Aorta (tissue), 5 donors: ENCODE data around the gene GRB7. TPM values are rescaled to one million over a fixed set of nuclear protein-coding genes. Genes with fewer than 3 reads are reported as not detected.

ENCODE experiments used
- ATAC-seq: fragments of 200-7000 bp; cut with Tn5 transposase; one replicate; pipeline ENCODE4 v1.9.1; 2022; ENCODE audit warnings: moderate library complexity; ENCODE audit not compliant: low FRiP score
- DNase-seq, 2 donors: peaks; one replicate each; pipeline ENCODE4 v3.0.0-alpha.2; 2020
- H3K27ac ChIP-seq, 2 donors: one replicate each; pipeline ENCODE4 v1.5.1; 2013; ENCODE audit warnings: low read length in 2 of 2, mild to moderate bottlenecking in 2 of 2, moderate library complexity in 2 of 2, control low read depth in 1 of 2, inconsistent platforms in 1 of 2, low read depth in 1 of 2
- H3K27me3 ChIP-seq, 2 donors: one replicate each; pipeline ENCODE4 v1.6.1; 2013; ENCODE audit warnings: control low read depth in 1 of 2, low read length in 1 of 2, mild to moderate bottlenecking in 1 of 2, moderate library complexity in 1 of 2; ENCODE audit not compliant: insufficient read depth in 2 of 2, control insufficient read depth in 1 of 2
- H3K36me3 ChIP-seq, 2 donors: one replicate each; pipeline ENCODE4 v1.6.1; 2013; ENCODE audit warnings: control low read depth in 1 of 2, low read length in 1 of 2, mild to moderate bottlenecking in 1 of 2; ENCODE audit not compliant: insufficient read depth in 2 of 2, control insufficient read depth in 1 of 2
- H3K4me1 ChIP-seq, 2 donors: one replicate each; pipeline ENCODE4 v1.6.1; 2013; ENCODE audit warnings: low read length in 2 of 2, control low read depth in 1 of 2, mild to moderate bottlenecking in 1 of 2, moderate library complexity in 1 of 2; ENCODE audit not compliant: insufficient read depth in 2 of 2, control insufficient read depth in 1 of 2
- H3K4me3 ChIP-seq, 2 donors: one replicate each; pipeline ENCODE4 v1.5.1; 2013; ENCODE audit warnings: low read length in 2 of 2, control low read depth in 1 of 2, mild to moderate bottlenecking in 1 of 2
- H3K9me3 ChIP-seq: one replicate; pipeline ENCODE4 v1.6.1; 2013; ENCODE audit warnings: mild to moderate bottlenecking, low read length; ENCODE audit not compliant: control insufficient read depth
- WGBS, 2 donors: extraction: QIAGEN DNeasy Blood & Tissue Kit; methylation state at CpG; one replicate each; pipeline ENCODE4 v1.1.7; 2013; 5-methylcytosine and 5-hydroxymethylcytosine counted together
- intact Hi-C, 2 donors: fragments of 100-400 bp; cut with DNase I; formaldehyde crosslinking; loops; one replicate each; pipeline versions ENCODE4 v1.14.2 to v1.15.0; 2022
- microRNA-seq, 2 donors: library from miRNA; unstranded; fragments of <30 nt; microRNA quantifications; one replicate each; pipeline ENCODE4 v1.2.0, GENCODE V29; 2020
- polyA plus RNA-seq, 2 donors: library from polyadenylated mRNA; stranded (reverse); fragments of 200-250 nt; gene quantifications; one replicate each; pipeline ENCODE4 v1.2.3, GENCODE V29; 2013
- total RNA-seq, 2 donors: library from RNA; stranded (reverse); fragmentation: NEBNext Ultra II Directional; extraction: Animal tissue kit (Norgen Biotek cat#: 25700); gene quantifications; one replicate each; pipeline ENCODE4 v1.2.1, GENCODE V29; 2021
- donor health status: healthy with polysubstance abuse.
- donor health status: Bipolar disorder and iron deficiency.
- donor health status: DM: no; HTN: no; CAD: no.
- donor health status: DM: no; HTN: no; CAD: no.
- donor health status: DM: yes; HTN: yes; CAD: no.

The GRB7 gene
- total and polyA plus RNA-seq, 4 donors: 0.23 to 1.6 (median 0.59) TPM

- 60 to 63% methylated on average over 6 of the region's 6 CpGs for WGBS, 2 donors
- ATAC-seq: no peak
Measured at GRCh38 chr17:39791111-39791992, 53.6 kb downstream of the GRB7 start.

GRCh38 chr17:39792526-39793221 is 54.9 kb downstream of the GRB7 start:
- H3K4me1 ChIP-seq: no peaks in the 10 kb centered on the region
- intact Hi-C loops: no loop called here
- H3K9me3 ChIP-seq: no peaks in the 10 kb centered on the region
- no peak for DNase-seq
- H3K36me3 ChIP-seq: no peaks in the 10 kb centered on the region
- ATAC-seq: no peak
- H3K4me3 ChIP-seq: no peak overlapping the region
- no peak overlapping the region for H3K27ac ChIP-seq
- 81 to 84% methylated on average over 10 of the region's 10 CpGs for whole genome bisulfite sequencing, 2 donors
- no peaks in the 10 kb centered on the region for H3K27me3 ChIP-seq

More at GRCh38 chr17:39791111-39791992, 53.6 kb downstream of the GRB7 start:
- no peaks in the 10 kb centered on the region for H3K36me3 ChIP-seq
- H3K4me1 ChIP-seq: no peaks in the 10 kb centered on the region
- intact Hi-C loops: no loop called here
- no peaks in the 10 kb centered on the region for H3K27me3 ChIP-seq
- no peak for DNase-seq
- H3K9me3 ChIP-seq: no peaks in the 10 kb centered on the region
- H3K4me3 ChIP-seq: no peak overlapping the region
- H3K27ac ChIP-seq: no peak overlapping the region

DNA sequence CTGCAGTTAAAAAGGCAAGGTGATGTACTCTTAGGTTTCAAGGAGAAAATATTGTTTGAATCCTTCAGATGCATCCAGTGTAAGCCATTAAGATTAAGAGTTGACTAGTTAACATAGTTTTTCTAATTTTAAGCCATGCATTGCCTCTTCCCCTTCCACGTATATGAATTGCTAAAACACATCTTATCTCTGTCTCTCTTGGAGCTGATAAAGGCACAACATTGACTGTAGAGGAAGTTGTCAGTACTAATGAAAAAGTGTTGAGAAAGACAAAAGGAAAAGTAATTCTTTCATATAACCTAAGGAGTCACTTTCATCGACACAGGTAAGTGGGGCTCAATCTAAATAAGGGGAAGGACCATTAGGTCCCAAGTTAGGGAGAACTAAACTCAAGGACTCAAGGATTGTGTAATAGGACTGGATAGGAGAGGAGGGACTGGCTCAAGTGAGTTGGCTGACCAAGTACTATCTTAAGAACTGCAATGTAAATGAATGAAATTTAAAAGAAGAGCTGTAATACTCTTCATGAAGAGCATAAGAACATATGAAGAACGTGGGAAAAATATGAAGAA is 55.6 kb downstream of the GRB7 start:
- no peaks in the 10 kb centered on the region for H3K4me1 ChIP-seq
- intact Hi-C loops: no loop called here
- H3K27me3 ChIP-seq: no peaks in the 10 kb centered on the region
- H3K27ac ChIP-seq: no peak overlapping the region
- 62 to 65% methylated on average over 3 of the region's 3 CpGs for WGBS, 2 donors
- H3K4me3 ChIP-seq: no peak overlapping the region
- ATAC-seq (no peak), DNase-seq (no peak)
- H3K36me3 ChIP-seq: no peaks in the 10 kb centered on the region
- H3K9me3 ChIP-seq: no peaks in the 10 kb centered on the region

GRCh38 chr17:39794249-39794970 is 56.7 kb downstream of the GRB7 start:
- ATAC-seq (no peak), DNase-seq (no peak)
- Histone ChIP-seq H3K9me3 (no peaks in the 10 kb centered on the region), H3K27ac (no peak overlapping the region), H3K36me3 (no peaks in the 10 kb centered on the region), H3K4me3 (no peak overlapping the region), H3K4me1 (no peaks in the 10 kb centered on the region), H3K27me3 (no peaks in the 10 kb centered on the region)
- intact Hi-C loops: no loop called here
- WGBS, 2 donors: 89 to 91% methylated on average over 2 of the region's 2 CpGs

Small RNA genes within 50 kb of the gene (microRNA-seq; reads per million reads assigned to microRNA genes)
- gene MIR4728: 2.0 to 10.7 reads per million in 2 donors

Other genes with a start within 250 kb of the GRB7 start
- gene NEUROD2, start 130.0 kb upstream of the GRB7 start, total RNA-seq: not detected
- gene NEUROD2, start 130.0 kb upstream of the GRB7 start, polyA plus RNA-seq: not detected
- 1 to 10 TPM; 1.0 to 2.5 TPM for gene PPP1R1B, start 111.0 kb upstream of the GRB7 start, total RNA-seq
- gene PPP1R1B, start 111.0 kb upstream of the GRB7 start, polyA plus RNA-seq: 10 to 100 TPM in 1 of 2 donors, not detected in 1; 13.5 TPM
- 10 to 100 TPM; 34.7 to 58.1 TPM for gene STARD3, start 100.8 kb upstream of the GRB7 start, total RNA-seq
- 10 to 100 TPM; 35.7 to 72.4 TPM for gene STARD3, start 100.8 kb upstream of the GRB7 start, polyA plus RNA-seq
- gene TCAP, start 72.6 kb upstream of the GRB7 start, total RNA-seq: 1 to 10 TPM; 1.9 to 3.1 TPM
- gene TCAP, start 72.6 kb upstream of the GRB7 start, polyA plus RNA-seq: 1 to 10 TPM; 4.0 to 9.3 TPM
- gene PNMT, start 69.5 kb upstream of the GRB7 start, total RNA-seq: 1 to 10 TPM in 1 of 2 donors, under 1 TPM in 1; 0.75 to 1.5 TPM
- 10 to 100 TPM in 1 of 2 donors, under 1 TPM in 1; 0.75 to 30.2 TPM for gene PNMT, start 69.5 kb upstream of the GRB7 start, polyA plus RNA-seq
- gene PGAP3, start 49.9 kb upstream of the GRB7 start, total RNA-seq: 10 to 100 TPM; 21.9 to 22.0 TPM
- gene PGAP3, start 49.9 kb upstream of the GRB7 start, polyA plus RNA-seq: 10 to 100 TPM; 13.3 to 25.5 TPM
- gene ERBB2, start 37.9 kb upstream of the GRB7 start, total RNA-seq: 10 to 100 TPM; 73.0 to 74.0 TPM
- gene ERBB2, start 37.9 kb upstream of the GRB7 start, polyA plus RNA-seq: 10 to 100 TPM; 22.7 to 45.3 TPM
- 10 to 100 TPM; 21.6 to 28.2 TPM for gene MIEN1, start 7.4 kb upstream of the GRB7 start, total RNA-seq
- 10 to 100 TPM; 63.9 to 82.4 TPM for gene MIEN1, start 7.4 kb upstream of the GRB7 start, polyA plus RNA-seq
- gene IKZF3, start 126.4 kb downstream of the GRB7 start, total RNA-seq: 1 to 10 TPM; 1.7 to 2.8 TPM
- gene IKZF3, start 126.4 kb downstream of the GRB7 start, polyA plus RNA-seq: under 1 TPM; 0.03 to 0.75 TPM
- not detected for gene ZPBP2, start 130.3 kb downstream of the GRB7 start, total RNA-seq
- not detected for gene ZPBP2, start 130.3 kb downstream of the GRB7 start, polyA plus RNA-seq
- gene GSDMB, start 180.7 kb downstream of the GRB7 start, total RNA-seq: 10 to 100 TPM in 1 of 2 donors, 1 to 10 TPM in 1; 9.7 to 14.5 TPM
- gene GSDMB, start 180.7 kb downstream of the GRB7 start, polyA plus RNA-seq: 10 to 100 TPM; 16.7 to 30.1 TPM
- 10 to 100 TPM; 44.2 to 45.0 TPM for gene ORMDL3, start 189.7 kb downstream of the GRB7 start, total RNA-seq
- gene ORMDL3, start 189.7 kb downstream of the GRB7 start, polyA plus RNA-seq: 10 to 100 TPM; 50.4 to 74.0 TPM
- not detected for gene LRRC3C, start 189.8 kb downstream of the GRB7 start, total RNA-seq
- gene LRRC3C, start 189.8 kb downstream of the GRB7 start, polyA plus RNA-seq: not detected
- gene GSDMA, start 225.1 kb downstream of the GRB7 start, total RNA-seq: 1 to 10 TPM; 1.2 to 6.2 TPM
- gene GSDMA, start 225.1 kb downstream of the GRB7 start, polyA plus RNA-seq: under 1 TPM in 1 of 2 donors, not detected in 1; 0.28 TPM
- 10 to 100 TPM; 60.5 to 60.9 TPM for gene PSMD3, start 242.9 kb downstream of the GRB7 start, total RNA-seq
- gene PSMD3, start 242.9 kb downstream of the GRB7 start, polyA plus RNA-seq: 10 to 100 TPM; 27.0 to 59.3 TPM